A673 (cell line): ENCODE measurements around the gene SVOP.
"Not testable (repeated sequence)": the region's sequence is repeated elsewhere in the genome, so short reads cannot be mapped to it uniquely, and the experiment has no call there.

ENCODE experiments used
- CTCF ChIP-seq: fragments of 300-800, 200-600 bp; sonication (generic); conservative IDR thresholded peaks from 2 replicates; pipeline ENCODE4 v1.5.1; 2017; ENCODE audit warnings: low read depth, mild to moderate bottlenecking, antibody characterized with exemption, low read length, moderate library complexity, mixed read lengths
- EZH2 ChIP-seq: fragments of 200-600 bp; sonication (generic); IDR thresholded peaks from 2 replicates; pipeline ENCODE4 v1.6.1; 2017; ENCODE audit warnings: borderline replicate concordance, low read depth, mild to moderate bottlenecking, mixed read lengths, antibody characterized with exemption, low read length; ENCODE audit not compliant: poor library complexity, severe bottlenecking

- TF ChIP-seq CTCF, EZH2: not testable (repeated sequence)
These were observed 28.9 kb upstream of the SVOP start for GRCh38 chr12:109049794-109050193.
